HL-60/S4 treated with retinoic acid at 250 ng/mL for 4 days and 3 days (cell line): ENCODE measurements around the gene HAAO.

Source experiments
- in situ Hi-C: fragments of 300-500 bp; cut with MboI; formaldehyde crosslinking; loops from 2 replicates; pipeline ENCODE4 v1.7.0; 2022; ENCODE audit warnings: low sequenced_read_pairs

Gene HAAO

GRCh38 chr2:42815726-42816125 lies 23.3 kb upstream of the HAAO start:
- in situ Hi-C loops, result no loop called here

GRCh38 chr2:42813763-42814162 lies 21.4 kb upstream of the HAAO start:
- in situ Hi-C loops, result no loop called here

- in situ Hi-C loops, result no loop called here
These were observed 20.6 kb upstream of the HAAO start for GRCh38 chr2:42812899-42813479.

- in situ Hi-C loops, result no loop called here
These were observed 18.8 kb upstream of the HAAO start for GRCh38 chr2:42810971-42811811.

GRCh38 chr2:42810121-42810970 lies 18.0 kb upstream of the HAAO start:
- in situ Hi-C loops, result no loop called here

GRCh38 chr2:42809819-42810120 lies 17.4 kb upstream of the HAAO start:
- in situ Hi-C loops, result no loop called here

- in situ Hi-C loops, result no loop called here
These were observed 16.9 kb upstream of the HAAO start for GRCh38 chr2:42809131-42809818.

GRCh38 chr2:42808301-42808700 lies 15.9 kb upstream of the HAAO start:
- in situ Hi-C loops, result no loop called here

GRCh38 chr2:42806786-42807185 lies 14.4 kb upstream of the HAAO start:
- in situ Hi-C loops, result no loop called here

- in situ Hi-C loops, result no loop called here
These were observed 12.5 kb upstream of the HAAO start for GRCh38 chr2:42804891-42805290.

GRCh38 chr2:42804338-42804737 lies 12.0 kb upstream of the HAAO start:
- in situ Hi-C loops, result no loop called here

GRCh38 chr2:42802150-42802549 lies 9.8 kb upstream of the HAAO start:
- in situ Hi-C loops, result no loop called here

GRCh38 chr2:42801381-42801780 lies 9.0 kb upstream of the HAAO start:
- in situ Hi-C loops, result no loop called here

GRCh38 chr2:42800981-42801380 lies 8.6 kb upstream of the HAAO start:
- in situ Hi-C loops, result no loop called here

- in situ Hi-C loops, result no loop called here
These were observed 8.1 kb upstream of the HAAO start for GRCh38 chr2:42800461-42800962.

GRCh38 chr2:42799881-42800280 lies 7.5 kb upstream of the HAAO start:
- in situ Hi-C loops, result loop anchor here (25.0 kb wide), 1 partner anchor 288 kb away; no protein-coding TSS in a partner anchor

- in situ Hi-C loops, result loop anchor here (25.0 kb wide), 1 partner anchor 285 kb away; no protein-coding TSS in a partner anchor
These were observed 4.9 kb upstream of the HAAO start for GRCh38 chr2:42797281-42797680.

GRCh38 chr2:42796427-42797248 lies 4.3 kb upstream of the HAAO start:
- in situ Hi-C loops, result loop anchor here (25.0 kb wide), 1 partner anchor 284 kb away; no protein-coding TSS in a partner anchor

GRCh38 chr2:42795841-42796301 lies 3.5 kb upstream of the HAAO start:
- in situ Hi-C loops, result loop anchor here (25.0 kb wide), 1 partner anchor 284 kb away; no protein-coding TSS in a partner anchor

GRCh38 chr2:42795275-42795674 lies 2.9 kb upstream of the HAAO start:
- in situ Hi-C loops, result loop anchor here (25.0 kb wide), 1 partner anchor 283 kb away; no protein-coding TSS in a partner anchor
